Mononuclear cell (primary cell): ENCODE data around the gene SLC8A1. TPM values are rescaled to one million over a fixed set of nuclear protein-coding genes. Genes with fewer than 3 reads are reported as not detected.

Experiments
- H3K27me3 ChIP-seq: 2 replicates; pipeline ENCODE4 v1.6.0; 2011; ENCODE audit warnings: low read length, control low read depth; ENCODE audit not compliant: insufficient read depth
- H3K4me1 ChIP-seq: 2 replicates; pipeline ENCODE4 v1.5.1; 2011; ENCODE audit warnings: mild to moderate bottlenecking, low read length, control low read depth; ENCODE audit not compliant: insufficient read depth
- H3K4me3 ChIP-seq: 2 replicates; pipeline ENCODE4 v1.5.1; 2011; ENCODE audit warnings: mild to moderate bottlenecking, low read length, moderate library complexity
- H3K9me3 ChIP-seq: 2 replicates; pipeline ENCODE4 v1.5.1; 2011; ENCODE audit warnings: low read depth, mild to moderate bottlenecking, control low read depth, low read length
- total RNA-seq: library from RNA; depleted of rRNA; stranded (reverse); fragments of >200 nt; gene quantifications from one replicate; pipeline ENCODE4 v1.2.3, GENCODE V29; 2012

The SLC8A1 gene
- total RNA-seq, 1 donor, result 51.2 TPM

GRCh38 chr2:40184551-40184950 is 267.3 kb downstream of the SLC8A1 start:
- H3K4me1 ChIP-seq, result no peaks in the 10 kb centered on the region
- H3K9me3 ChIP-seq, result no peaks in the 10 kb centered on the region
- no peak overlapping the region for H3K4me3 ChIP-seq
- H3K27me3 ChIP-seq, result no peaks in the 10 kb centered on the region

- H3K4me3 ChIP-seq, result no peak overlapping the region
- H3K4me1 ChIP-seq, result peaks cover 6% of the 10 kb centered on the region
- H3K27me3 ChIP-seq, result no peaks in the 10 kb centered on the region
- no peaks in the 10 kb centered on the region for H3K9me3 ChIP-seq
Measured at GRCh38 chr2:40181855-40182254, 270.0 kb downstream of the SLC8A1 start.

GRCh38 chr2:40179801-40180200 is 272.1 kb downstream of the SLC8A1 start:
- Histone ChIP-seq H3K9me3 (no peaks in the 10 kb centered on the region), H3K4me1 (peaks cover 6% of the 10 kb centered on the region), H3K4me3 (no peak overlapping the region), H3K27me3 (no peaks in the 10 kb centered on the region)

- Histone ChIP-seq H3K27me3 (no peaks in the 10 kb centered on the region), H3K4me3 (no peak overlapping the region), H3K9me3 (no peaks in the 10 kb centered on the region), H3K4me1 (peaks cover 6% of the 10 kb centered on the region)
Measured at GRCh38 chr2:40178971-40179370, 272.9 kb downstream of the SLC8A1 start.

- Histone ChIP-seq H3K4me3 (no peak overlapping the region), H3K4me1 (peaks cover 6% of the 10 kb centered on the region), H3K9me3 (no peaks in the 10 kb centered on the region), H3K27me3 (no peaks in the 10 kb centered on the region)
Measured at GRCh38 chr2:40178171-40178778, 273.6 kb downstream of the SLC8A1 start.

GRCh38 chr2:40177366-40177765 is 274.5 kb downstream of the SLC8A1 start:
- Histone ChIP-seq H3K9me3 (no peaks in the 10 kb centered on the region), H3K4me3 (no peak overlapping the region), H3K4me1 (peaks cover 6% of the 10 kb centered on the region), H3K27me3 (no peaks in the 10 kb centered on the region)

- no peaks in the 10 kb centered on the region for H3K27me3 ChIP-seq
- H3K4me3 ChIP-seq, result no peak overlapping the region
- peaks cover 6% of the 10 kb centered on the region for H3K4me1 ChIP-seq
- no peaks in the 10 kb centered on the region for H3K9me3 ChIP-seq
Measured at GRCh38 chr2:40173276-40173675, 278.6 kb downstream of the SLC8A1 start.

- H3K27me3 ChIP-seq, result no peaks in the 10 kb centered on the region
- H3K9me3 ChIP-seq, result no peaks in the 10 kb centered on the region
- no peak overlapping the region for H3K4me3 ChIP-seq
- H3K4me1 ChIP-seq, result no peaks in the 10 kb centered on the region
Measured at GRCh38 chr2:40169856-40170255, 282.0 kb downstream of the SLC8A1 start.

- Histone ChIP-seq H3K27me3 (no peaks in the 10 kb centered on the region), H3K4me3 (no peak overlapping the region), H3K4me1 (no peaks in the 10 kb centered on the region), H3K9me3 (no peaks in the 10 kb centered on the region)
Measured at GRCh38 chr2:40169430-40169829, 282.5 kb downstream of the SLC8A1 start.

GRCh38 chr2:40168546-40168945 is 283.3 kb downstream of the SLC8A1 start:
- no peaks in the 10 kb centered on the region for H3K9me3 ChIP-seq
- no peaks in the 10 kb centered on the region for H3K4me1 ChIP-seq
- H3K4me3 ChIP-seq, result no peak overlapping the region
- no peaks in the 10 kb centered on the region for H3K27me3 ChIP-seq

GRCh38 chr2:40168032-40168431 is 283.9 kb downstream of the SLC8A1 start:
- Histone ChIP-seq H3K27me3 (no peaks in the 10 kb centered on the region), H3K4me1 (no peaks in the 10 kb centered on the region), H3K4me3 (no peak overlapping the region), H3K9me3 (no peaks in the 10 kb centered on the region)

- H3K27me3 ChIP-seq, result no peaks in the 10 kb centered on the region
- no peaks in the 10 kb centered on the region for H3K4me1 ChIP-seq
- no peaks in the 10 kb centered on the region for H3K9me3 ChIP-seq
- no peak overlapping the region for H3K4me3 ChIP-seq
Measured at GRCh38 chr2:40166006-40166405, 285.9 kb downstream of the SLC8A1 start.

GRCh38 chr2:40165509-40165844 is 286.4 kb downstream of the SLC8A1 start:
- H3K4me1 ChIP-seq, result no peaks in the 10 kb centered on the region
- H3K27me3 ChIP-seq, result no peaks in the 10 kb centered on the region
- no peak overlapping the region for H3K4me3 ChIP-seq
- no peaks in the 10 kb centered on the region for H3K9me3 ChIP-seq

GRCh38 chr2:40164736-40165508 is 287.0 kb downstream of the SLC8A1 start:
- Histone ChIP-seq H3K9me3 (no peaks in the 10 kb centered on the region), H3K4me3 (no peak overlapping the region), H3K27me3 (no peaks in the 10 kb centered on the region), H3K4me1 (no peaks in the 10 kb centered on the region)

GRCh38 chr2:40161986-40162385 is 289.9 kb downstream of the SLC8A1 start:
- H3K9me3 ChIP-seq, result no peaks in the 10 kb centered on the region
- no peaks in the 10 kb centered on the region for H3K4me1 ChIP-seq
- no peak overlapping the region for H3K4me3 ChIP-seq
- H3K27me3 ChIP-seq, result no peaks in the 10 kb centered on the region

- no peaks in the 10 kb centered on the region for H3K27me3 ChIP-seq
- H3K4me1 ChIP-seq, result no peaks in the 10 kb centered on the region
- no peak overlapping the region for H3K4me3 ChIP-seq
- H3K9me3 ChIP-seq, result no peaks in the 10 kb centered on the region
Measured at GRCh38 chr2:40160751-40161218, 291.1 kb downstream of the SLC8A1 start.
